HG02885 (cell line): ENCODE results near the gene TRIM65.

ENCODE experiments used
- ATAC-seq: cut with Tn5 transposase; IDR thresholded peaks from one replicate; pipeline ENCODE4 v1.9.1; 2021; ENCODE audit warnings: mild to moderate bottlenecking; ENCODE audit not compliant: unreplicated experiment, poor library complexity

The TRIM65 gene, protein sequence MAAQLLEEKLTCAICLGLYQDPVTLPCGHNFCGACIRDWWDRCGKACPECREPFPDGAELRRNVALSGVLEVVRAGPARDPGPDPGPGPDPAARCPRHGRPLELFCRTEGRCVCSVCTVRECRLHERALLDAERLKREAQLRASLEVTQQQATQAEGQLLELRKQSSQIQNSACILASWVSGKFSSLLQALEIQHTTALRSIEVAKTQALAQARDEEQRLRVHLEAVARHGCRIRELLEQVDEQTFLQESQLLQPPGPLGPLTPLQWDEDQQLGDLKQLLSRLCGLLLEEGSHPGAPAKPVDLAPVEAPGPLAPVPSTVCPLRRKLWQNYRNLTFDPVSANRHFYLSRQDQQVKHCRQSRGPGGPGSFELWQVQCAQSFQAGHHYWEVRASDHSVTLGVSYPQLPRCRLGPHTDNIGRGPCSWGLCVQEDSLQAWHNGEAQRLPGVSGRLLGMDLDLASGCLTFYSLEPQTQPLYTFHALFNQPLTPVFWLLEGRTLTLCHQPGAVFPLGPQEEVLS

GRCh38 chr17:75896415-75897159 lies at the start of gene TRIM65:
Gene TRIM65, minus strand, starts transcription at chr17:75896951. Its CDS starts 14 bp downstream, at chr17:75896937.
- ATAC-seq = peak; percentile 65

DNA sequence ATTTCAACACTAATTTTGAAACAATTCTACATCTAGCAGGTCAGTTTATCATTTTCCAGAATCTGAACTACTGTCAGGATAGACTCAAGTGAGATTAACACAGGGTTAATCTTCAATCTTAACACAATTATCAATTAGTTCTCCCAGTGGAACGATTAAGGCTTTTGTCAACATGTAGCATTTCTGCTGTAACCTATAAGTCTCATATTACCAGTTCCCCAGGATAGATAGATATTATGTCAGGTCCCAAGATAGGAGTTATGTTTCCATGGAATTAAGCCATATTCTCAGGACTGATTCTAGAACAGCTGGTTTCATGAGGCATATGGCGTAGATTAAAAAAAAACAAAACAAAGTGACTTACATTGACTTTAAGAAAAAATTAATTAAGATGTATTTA lies 48.5 kb upstream of the TRIM65 start:
- no peak for ATAC-seq

- no peak for ATAC-seq
Observed at GRCh38 chr17:75943491-75943890, 46.7 kb upstream of the TRIM65 start.

DNA sequence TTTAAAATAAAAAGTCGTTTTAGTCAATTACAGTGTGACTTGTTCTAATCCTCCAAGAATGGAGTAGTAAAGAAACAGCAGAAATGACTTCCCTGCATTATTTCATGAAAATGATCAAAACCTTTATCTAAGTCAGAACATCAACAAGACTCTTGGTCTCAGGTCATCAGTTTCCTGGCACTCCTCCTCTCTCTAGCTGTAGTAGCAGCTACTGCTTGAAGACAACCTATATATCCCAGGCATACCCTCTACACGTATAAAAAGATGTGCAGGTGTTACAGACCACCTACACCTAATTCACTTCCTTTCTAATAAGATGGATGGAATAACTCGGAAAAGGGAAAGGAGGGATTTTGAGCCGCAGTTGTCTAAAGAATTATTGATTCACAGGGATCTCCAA lies 45.7 kb upstream of the TRIM65 start:
- ATAC-seq = no peak

GRCh38 chr17:75941442-75941819 lies 44.7 kb upstream of the TRIM65 start:
- ATAC-seq = no peak

DNA sequence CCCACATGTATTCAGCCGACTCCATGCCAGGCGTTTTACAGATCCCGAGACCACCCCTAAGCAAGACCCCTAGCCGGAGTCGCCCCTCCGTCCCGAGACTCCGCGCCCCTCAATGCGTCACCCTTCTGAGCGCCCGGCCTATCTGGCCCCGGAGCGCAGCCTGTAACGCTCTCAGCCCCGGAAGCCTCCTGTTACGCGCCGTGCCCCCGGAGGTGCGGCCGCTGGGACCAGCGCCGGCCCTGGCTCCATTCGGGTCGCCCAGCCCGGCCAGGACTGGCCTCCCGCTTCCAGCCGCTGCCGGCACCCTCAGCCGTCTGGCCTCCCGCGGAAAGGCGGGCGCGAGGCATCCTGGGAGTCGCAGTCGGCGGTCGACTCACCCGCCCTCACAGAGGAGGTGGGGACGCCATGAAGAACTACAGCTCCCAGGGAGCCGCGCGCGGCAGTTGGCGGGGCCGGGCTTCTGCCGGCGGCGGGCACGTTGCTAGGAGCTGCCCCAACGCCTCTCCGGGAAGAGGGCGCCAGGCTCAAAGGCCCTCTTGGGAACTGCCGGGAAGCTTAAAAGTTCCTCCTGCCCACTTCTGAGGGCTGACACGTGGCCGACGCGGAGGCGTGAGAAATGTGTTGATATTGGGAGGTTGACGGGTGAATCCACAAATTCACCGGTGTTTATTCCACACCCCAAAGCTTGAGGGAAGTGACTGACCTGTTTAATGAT lies 44.1 kb upstream of the TRIM65 start, which contains the start of gene FBF1:
FBF1 (minus strand) TSS at position 316 of the 715 bp plus-strand sequence. CDS start 2,893 bp downstream, outside the sequence.
- peak; percentile 94 for ATAC-seq

DNA sequence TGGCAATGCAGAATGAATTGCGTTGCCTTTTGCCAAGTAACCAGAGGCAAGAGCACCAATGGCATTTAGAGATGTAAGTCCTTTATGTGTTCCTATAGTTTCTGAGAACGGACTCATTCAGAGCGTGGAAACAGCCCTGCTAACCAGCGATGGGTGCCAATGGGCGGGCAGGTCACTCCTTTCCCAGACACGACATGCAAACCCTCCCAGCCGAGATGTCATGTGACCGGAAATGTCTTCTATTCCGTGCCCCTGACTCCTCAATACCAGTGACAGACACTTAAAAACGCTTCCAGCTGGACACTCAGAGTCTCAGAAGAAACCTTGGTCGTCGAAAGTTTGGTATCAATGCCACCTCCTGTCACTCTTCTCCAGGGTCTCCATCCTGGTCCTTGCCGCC lies 40.9 kb upstream of the TRIM65 start:
- no peak for ATAC-seq

DNA sequence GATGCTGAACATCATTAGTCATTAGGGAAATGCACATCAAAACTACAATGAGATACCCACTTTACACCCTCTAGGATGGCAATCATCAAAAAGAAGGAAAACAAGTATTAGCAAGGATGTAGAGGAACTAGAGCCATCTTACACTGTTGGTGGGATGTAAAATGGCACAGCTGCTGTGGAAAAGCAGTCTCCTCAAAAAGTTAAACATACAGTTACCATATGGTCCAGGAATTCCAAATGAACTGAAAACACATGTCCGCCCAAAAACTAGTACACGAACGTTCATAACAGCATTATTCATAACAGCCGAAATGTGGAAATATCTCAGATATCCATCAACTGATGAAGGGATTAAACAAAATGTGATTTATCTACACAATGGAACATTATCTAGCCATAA lies 37.1 kb upstream of the TRIM65 start:
- ATAC-seq = no peak

GRCh38 chr17:75932852-75933251 lies 36.1 kb upstream of the TRIM65 start:
- no peak for ATAC-seq

DNA sequence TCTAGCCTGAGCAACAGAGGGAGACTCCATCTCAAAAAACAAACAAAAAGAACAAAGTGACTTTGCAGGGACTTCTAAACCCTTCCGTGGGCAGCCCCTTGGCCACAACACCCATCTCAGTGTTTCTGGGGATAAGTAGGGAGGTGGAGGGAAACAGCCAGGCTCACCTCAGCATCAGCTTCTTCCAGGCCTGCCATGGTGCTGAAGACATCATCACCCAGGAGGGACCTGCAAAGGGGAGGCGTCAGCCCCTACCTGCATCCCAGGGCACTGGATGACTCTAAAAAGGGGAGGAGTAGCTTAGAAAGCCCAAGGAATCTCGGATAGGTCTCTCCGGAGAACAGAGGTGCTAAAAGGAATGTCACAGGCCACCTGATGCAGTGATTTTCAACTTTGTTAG lies 34.3 kb upstream of the TRIM65 start:
- ATAC-seq = no peak

DNA sequence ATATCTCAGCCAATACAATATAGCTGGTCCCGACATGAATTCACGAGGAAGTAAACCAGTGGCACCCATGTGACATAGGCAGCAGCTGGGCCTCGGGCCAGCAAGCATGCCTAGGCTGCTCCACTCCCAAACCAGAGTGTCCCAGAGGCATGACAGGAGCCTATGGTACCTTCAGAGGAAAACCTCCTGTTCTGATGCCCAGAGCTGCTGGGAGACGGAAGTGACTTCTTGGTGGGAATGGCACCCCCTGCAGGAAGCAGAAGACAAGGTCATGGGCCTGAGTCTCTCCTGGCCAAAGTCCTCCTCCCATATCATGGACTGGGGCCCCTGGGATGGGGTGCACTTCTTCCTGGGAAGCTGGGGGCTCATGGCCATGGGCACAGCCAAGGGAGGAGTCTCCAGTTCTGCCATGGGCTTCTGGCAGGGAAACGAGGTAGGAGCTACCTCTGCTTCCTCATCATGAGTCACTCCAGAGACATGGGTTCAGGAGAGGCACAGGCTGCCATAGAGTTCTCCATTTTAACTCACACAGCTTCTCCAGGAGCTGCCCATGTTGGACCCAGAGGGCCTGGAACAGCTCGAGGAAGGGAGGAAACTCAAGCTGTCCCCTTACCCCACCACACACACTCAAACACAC lies 30.7 kb upstream of the TRIM65 start:
- ATAC-seq = no peak

GRCh38 chr17:75926456-75926855 lies 29.7 kb upstream of the TRIM65 start:
- no peak for ATAC-seq

DNA sequence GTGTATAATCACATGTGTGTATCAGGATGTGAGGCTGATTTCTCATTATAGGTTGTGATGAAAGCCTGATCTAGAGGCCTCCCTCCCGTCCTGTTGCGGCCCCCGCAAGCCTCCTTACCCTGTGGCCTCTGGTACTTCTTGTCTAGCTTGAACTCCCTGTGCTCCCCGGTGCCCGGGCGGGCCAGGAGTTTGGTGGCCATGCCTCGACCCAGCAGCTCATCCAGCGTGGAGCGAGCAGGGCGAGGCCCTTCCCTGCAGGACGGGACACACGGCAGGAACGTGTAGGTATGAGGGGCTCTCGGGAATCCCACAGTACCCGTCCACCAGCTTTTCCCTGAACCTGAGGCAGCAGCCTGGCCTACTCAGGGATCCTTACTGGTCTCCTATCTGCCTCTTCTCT lies 29.2 kb upstream of the TRIM65 start:
- ATAC-seq = no peak

DNA sequence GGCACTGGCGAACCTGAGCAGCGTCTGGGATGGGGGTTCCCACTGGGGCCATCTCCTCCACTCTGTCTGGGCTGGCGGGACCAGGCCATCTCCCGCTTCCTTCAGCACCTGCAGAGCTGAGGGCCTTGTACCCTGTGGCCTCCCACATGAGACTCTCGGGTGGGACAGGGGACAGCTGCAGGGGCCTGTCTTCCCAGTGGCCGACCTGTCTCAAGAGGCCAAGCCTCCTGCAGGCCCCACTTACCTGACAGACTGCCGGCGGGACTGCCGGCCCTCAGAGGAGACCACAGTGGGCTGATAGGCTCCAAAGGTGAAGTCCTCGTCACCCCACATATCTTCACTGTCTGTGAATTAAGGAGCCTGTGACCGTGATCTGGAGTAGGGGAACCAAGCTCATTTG lies 28.4 kb upstream of the TRIM65 start:
- no peak for ATAC-seq

DNA sequence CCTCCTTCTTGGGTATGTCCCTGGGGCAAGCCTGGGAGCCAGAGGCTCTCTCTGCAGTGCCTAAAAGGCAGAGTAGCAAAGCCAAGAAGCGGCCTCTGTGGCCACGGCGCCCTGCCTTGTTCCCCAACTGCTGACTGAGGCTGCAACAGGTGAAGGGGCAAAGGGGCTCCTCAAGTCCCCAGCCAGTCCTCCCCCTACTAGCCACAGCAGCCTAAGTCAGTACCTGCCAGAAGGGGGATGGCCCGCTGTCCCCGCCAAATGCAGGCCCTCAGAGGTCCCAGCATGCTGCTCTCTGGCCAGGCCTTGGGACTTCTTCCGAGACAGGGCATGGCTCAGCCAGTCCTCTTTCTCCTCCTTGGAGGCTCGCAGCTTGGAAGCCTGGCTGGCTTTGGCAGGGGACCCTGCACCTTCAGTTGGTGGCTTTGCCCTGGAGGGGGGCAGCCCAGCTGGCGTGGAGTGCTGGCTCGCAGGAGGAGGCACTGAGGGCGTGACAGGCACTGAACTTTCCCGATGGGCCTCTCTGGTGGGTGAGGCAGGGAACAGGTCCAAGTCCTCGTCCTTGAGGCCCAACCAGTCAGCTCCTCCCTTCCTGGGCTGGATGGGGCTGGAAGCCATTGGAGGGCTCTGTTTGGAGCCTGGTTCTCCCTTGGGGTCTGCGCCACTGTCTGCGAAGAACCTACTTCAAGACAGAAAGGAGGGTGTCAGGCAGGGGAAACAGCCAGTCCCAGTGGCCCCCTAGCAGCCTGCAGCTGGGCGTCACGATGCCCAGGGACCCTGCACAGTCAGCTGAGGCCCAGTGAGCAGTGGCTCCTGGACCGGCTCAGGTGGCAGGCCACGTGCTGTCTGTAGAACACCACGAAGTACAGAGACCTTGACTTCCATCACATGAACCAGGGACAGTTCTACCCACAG lies 26.5 kb upstream of the TRIM65 start:
- ATAC-seq = no peak

- no peak for ATAC-seq
Observed at GRCh38 chr17:75922173-75922961, 25.6 kb upstream of the TRIM65 start.

DNA sequence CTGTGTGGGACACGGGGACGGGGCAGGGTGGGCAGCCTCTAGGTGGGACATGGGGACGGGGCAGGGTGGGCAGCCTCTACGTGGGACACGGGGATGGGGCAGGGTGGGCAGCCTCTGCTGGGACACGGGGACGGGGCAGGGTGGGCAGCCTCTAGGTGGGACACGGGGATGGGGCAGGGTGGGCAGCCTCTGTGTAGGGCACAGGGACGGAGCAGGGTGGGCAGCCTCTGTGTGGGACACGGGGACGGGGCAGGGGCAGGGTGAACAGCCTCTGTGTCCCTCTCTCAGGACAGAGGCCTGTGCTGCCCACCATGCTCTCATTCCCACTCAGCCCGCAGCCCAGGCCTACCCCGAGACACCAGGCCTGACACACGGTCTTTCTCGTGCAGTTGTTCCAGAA lies 24.8 kb upstream of the TRIM65 start:
- ATAC-seq = no peak

DNA sequence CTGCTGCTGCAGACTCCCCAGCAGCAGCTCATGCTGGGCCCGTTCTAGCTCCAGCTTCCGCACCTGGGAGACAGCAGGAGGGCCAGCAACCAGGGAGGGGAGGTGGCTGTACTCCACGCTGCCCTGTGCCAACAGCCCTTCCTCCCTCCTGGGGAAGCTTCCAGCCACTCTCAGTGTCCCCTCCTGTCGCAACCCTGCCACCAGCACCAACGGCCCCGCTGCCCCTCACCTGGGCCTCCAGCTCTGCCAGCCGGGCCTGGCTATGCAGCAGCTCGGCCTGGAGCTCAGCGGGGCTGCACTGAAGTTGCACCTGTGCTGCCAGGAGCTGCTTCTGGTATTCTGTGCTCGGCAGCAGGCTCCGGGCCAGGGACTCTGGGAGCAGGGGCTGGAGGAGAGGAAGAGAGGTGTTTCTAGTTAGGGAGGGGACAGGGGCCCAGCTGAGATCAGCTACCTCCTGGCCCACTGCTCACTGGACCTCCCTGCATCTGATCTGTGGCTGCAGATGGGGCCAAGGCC lies 23.4 kb upstream of the TRIM65 start:
- ATAC-seq = no peak
